ENCODE results near the gene CRELD1. TPM values are rescaled to one million over a fixed set of nuclear protein-coding genes. Genes with fewer than 3 reads are reported as not detected.

The CRELD1 gene
- total and polyA plus RNA-seq, 9 of the 15 experiments (the other 6 are each of a cell fraction or from before 2014, with no cell fraction given) = 3.3 to 25.8 (median 16.5) TPM

GRCh38 chr3:9899289-9899791 lies 34.3 kb upstream of the CRELD1 start (continued):
- TF ChIP-seq PCBP2 (IDR thresholded peaks at IDR 0.05; ENCODE audit: low read depth, low read length, poor library complexity, severe bottlenecking) (peak; percentile 53), BRF2 (IDR thresholded peaks at IDR 0.05; ENCODE audit: borderline replicate concordance, insufficient read depth, insufficient read length) (no peak), ARID2 (IDR thresholded peaks at IDR 0.05) (peak; percentile 44; the same call in 1 of the 2 replicates), HNRNPK (IDR thresholded peaks at IDR 0.05; ENCODE audit: low read depth, low read length, poor library complexity, severe bottlenecking) (peak; percentile 48), MLLT1 (IDR thresholded peaks at IDR 0.05) (peak; percentile 63 to 74), YBX1 (IDR thresholded peaks at IDR 0.05) (0 out of 2 replicates have a peak, but pooled peaks have one; percentile 58), NBN (IDR thresholded peaks at IDR 0.05; ENCODE audit: low read depth) (0 out of 2 replicates have a peak, but pooled peaks have one; percentile 22), MECOM (CRISPR knock-in tag; IDR thresholded peaks at IDR 0.05) (no peak), GTF2A2 (tag; IDR thresholded peaks at IDR 0.05) (no peak), HINFP (tag; conservative IDR thresholded peaks at IDR 0.05; ENCODE audit: low read depth) (0 out of 2 replicates have a peak, but pooled peaks have one; percentile 8), CBFA2T3 (IDR thresholded peaks at IDR 0.05) (no peak), MBD1 (CRISPR knock-in tag; IDR thresholded peaks at IDR 0.05) (no peak), KHSRP (IDR thresholded peaks at IDR 0.05) (0 out of 2 replicates have a peak, but pooled peaks have one; percentile 32), SNIP1 (IDR thresholded peaks at IDR 0.05; ENCODE audit: low read depth) (0 out of 2 replicates have a peak, but pooled peaks have one; percentile 26), ZNF395 (CRISPR knock-in tag; IDR thresholded peaks at IDR 0.05) (no peak), LCOR (CRISPR knock-in tag; IDR thresholded peaks at IDR 0.05) (no peak), HBP1 (CRISPR knock-in tag; IDR thresholded peaks at IDR 0.05) (peak; percentile 82), XRCC3 (IDR thresholded peaks at IDR 0.05) (no peak), MED1 (CRISPR knock-in tag; IDR thresholded peaks at IDR 0.05; ENCODE audit: borderline replicate concordance) (no peak), SPI1 (IDR thresholded peaks at IDR 0.05; ENCODE audit: borderline replicate concordance, low read depth, low read length) (no peak)
